C4-2B (cell line): ENCODE results near the gene ZNF385B.

Source experiments
- ZFX ChIP-seq: fragments of 450-650 bp; IDR thresholded peaks from 2 replicates; pipeline ENCODE4 v1.6.1; 2017
- TF ChIP-seq, protein P1 (sequence below): fragments of 450-650 bp; conservative IDR thresholded peaks from 2 replicates; pipeline ENCODE4 v1.5.1; 2017; ENCODE audit warnings: mild to moderate bottlenecking

DNA sequence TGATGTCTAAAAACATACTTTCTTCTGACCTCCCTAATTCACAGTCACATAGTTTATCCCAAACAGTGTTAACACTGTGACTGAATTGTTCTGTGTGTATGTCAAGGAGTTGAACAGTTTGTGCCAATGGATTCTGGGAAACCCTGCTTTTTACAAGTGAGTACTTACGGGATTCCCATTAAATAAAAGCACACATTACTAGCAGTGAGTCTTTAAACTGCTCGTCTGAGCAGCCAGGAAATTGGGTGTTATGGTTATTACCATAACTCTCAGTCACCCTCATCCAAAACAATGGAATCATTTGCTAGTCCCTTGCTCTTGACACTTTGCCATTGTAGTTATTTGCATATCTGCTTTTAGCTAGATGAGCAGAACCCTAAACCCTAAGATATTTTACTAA is 209.1 kb downstream of the ZNF385B start:
- TF ChIP-seq, protein P1, sequence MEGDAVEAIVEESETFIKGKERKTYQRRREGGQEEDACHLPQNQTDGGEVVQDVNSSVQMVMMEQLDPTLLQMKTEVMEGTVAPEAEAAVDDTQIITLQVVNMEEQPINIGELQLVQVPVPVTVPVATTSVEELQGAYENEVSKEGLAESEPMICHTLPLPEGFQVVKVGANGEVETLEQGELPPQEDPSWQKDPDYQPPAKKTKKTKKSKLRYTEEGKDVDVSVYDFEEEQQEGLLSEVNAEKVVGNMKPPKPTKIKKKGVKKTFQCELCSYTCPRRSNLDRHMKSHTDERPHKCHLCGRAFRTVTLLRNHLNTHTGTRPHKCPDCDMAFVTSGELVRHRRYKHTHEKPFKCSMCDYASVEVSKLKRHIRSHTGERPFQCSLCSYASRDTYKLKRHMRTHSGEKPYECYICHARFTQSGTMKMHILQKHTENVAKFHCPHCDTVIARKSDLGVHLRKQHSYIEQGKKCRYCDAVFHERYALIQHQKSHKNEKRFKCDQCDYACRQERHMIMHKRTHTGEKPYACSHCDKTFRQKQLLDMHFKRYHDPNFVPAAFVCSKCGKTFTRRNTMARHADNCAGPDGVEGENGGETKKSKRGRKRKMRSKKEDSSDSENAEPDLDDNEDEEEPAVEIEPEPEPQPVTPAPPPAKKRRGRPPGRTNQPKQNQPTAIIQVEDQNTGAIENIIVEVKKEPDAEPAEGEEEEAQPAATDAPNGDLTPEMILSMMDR, result no peak
- TF ChIP-seq ZFX, result no peak
